HG03139 (cell line): ENCODE data around the gene CFAP299.
A peak's percentile ranks its signal among the peaks of the same experiment; 100 is the strongest.
"Not testable (repeated sequence)": the region's sequence is repeated elsewhere in the genome, so short reads cannot be mapped to it uniquely, and the experiment has no call there.

Source experiments
- ATAC-seq: cut with Tn5 transposase; IDR thresholded peaks from one replicate; pipeline ENCODE4 v1.9.1; 2021; ENCODE audit not compliant: unreplicated experiment

CFAP299 gene

GRCh38 chr4:80324171-80324570 is 11.4 kb upstream of the CFAP299 start:
- ATAC-seq: no peak

GRCh38 chr4:80331693-80332092 is 3.8 kb upstream of the CFAP299 start:
- no peak for ATAC-seq

GRCh38 chr4:80333121-80333520 is 2.4 kb upstream of the CFAP299 start:
- ATAC-seq: no peak

- no peak for ATAC-seq
Measured at GRCh38 chr4:80334568-80334967, 962 bp upstream of the CFAP299 start.

GRCh38 chr4:80335226-80335553 is 340 bp upstream of the CFAP299 start:
- no peak for ATAC-seq

- no peak for ATAC-seq
Measured at GRCh38 chr4:80336582-80336981, 1.1 kb downstream of the CFAP299 start.

- no peak for ATAC-seq
Measured at GRCh38 chr4:80340036-80340435, 4.5 kb downstream of the CFAP299 start.

GRCh38 chr4:80342684-80343083 is 7.2 kb downstream of the CFAP299 start:
- not testable (repeated sequence) for ATAC-seq

- ATAC-seq: no peak
Measured at GRCh38 chr4:80343887-80344286, 8.4 kb downstream of the CFAP299 start.

- no peak for ATAC-seq
Measured at GRCh38 chr4:80360084-80360483, 24.6 kb downstream of the CFAP299 start.

GRCh38 chr4:80360900-80361299 is 25.4 kb downstream of the CFAP299 start:
- ATAC-seq: no peak

- no peak for ATAC-seq
Measured at GRCh38 chr4:80361329-80361900, 25.9 kb downstream of the CFAP299 start.

- peak; percentile 50 for ATAC-seq
Measured at GRCh38 chr4:80362578-80363181, 27.1 kb downstream of the CFAP299 start.

- peak; percentile 56 for ATAC-seq
Measured at GRCh38 chr4:80365928-80366327, 30.4 kb downstream of the CFAP299 start.

- ATAC-seq: no peak
Measured at GRCh38 chr4:80367737-80368136, 32.2 kb downstream of the CFAP299 start.

- no peak for ATAC-seq
Measured at GRCh38 chr4:80370635-80371034, 35.1 kb downstream of the CFAP299 start.

GRCh38 chr4:80371046-80371445 is 35.5 kb downstream of the CFAP299 start:
- ATAC-seq: no peak

GRCh38 chr4:80374180-80374579 is 38.6 kb downstream of the CFAP299 start:
- no peak for ATAC-seq

GRCh38 chr4:80382090-80382832 is 46.7 kb downstream of the CFAP299 start:
- no peak for ATAC-seq

- no peak for ATAC-seq
Measured at GRCh38 chr4:80385397-80386280, 50.1 kb downstream of the CFAP299 start.

- no peak for ATAC-seq
Measured at GRCh38 chr4:80386281-80386886, 50.9 kb downstream of the CFAP299 start.
